HG03103 (cell line): ENCODE data around the gene PYROXD2.

Experiments used
- ATAC-seq: cut with Tn5 transposase; IDR thresholded peaks from one replicate; pipeline ENCODE4 v1.9.1; 2021; ENCODE audit warnings: low read depth; ENCODE audit not compliant: unreplicated experiment

Gene PYROXD2

DNA sequence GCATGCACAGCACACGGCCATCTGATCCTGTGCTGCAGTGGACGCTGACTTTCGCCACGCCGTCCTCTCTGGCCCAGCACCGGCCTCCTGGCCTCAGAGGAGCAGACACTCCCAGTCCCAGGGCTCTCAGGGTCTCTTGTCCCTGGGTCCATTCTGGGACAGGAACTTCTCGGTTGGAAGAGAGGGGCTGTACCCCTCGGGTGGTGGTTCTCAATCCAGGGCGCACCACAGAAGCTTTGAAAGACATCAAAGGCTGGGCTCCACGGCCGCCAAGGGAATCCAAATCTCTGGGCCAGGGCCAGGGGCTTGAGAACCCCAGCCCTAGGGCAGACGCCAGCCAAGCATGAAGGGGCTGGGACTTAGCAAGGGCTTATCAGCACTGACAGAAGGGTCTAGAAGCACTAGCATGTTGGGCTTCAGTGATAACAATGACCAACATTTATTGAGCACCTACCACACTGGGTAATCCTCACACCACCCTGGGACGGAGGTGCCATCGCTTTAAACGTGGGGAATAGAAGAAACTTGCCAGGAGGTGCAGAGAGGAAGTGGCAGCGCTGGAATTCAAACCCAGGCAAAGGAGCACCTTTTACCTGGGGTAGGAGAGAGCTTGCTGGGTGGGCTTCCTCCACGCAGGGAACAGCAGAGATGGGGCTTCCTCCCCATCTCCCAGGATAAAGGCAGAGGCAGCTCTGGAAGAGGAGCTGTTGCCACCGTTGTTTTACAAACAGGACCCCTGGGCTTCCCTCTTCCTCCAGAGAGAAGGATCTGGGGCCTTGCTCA, 1.8 kb upstream of the PYROXD2 start:
- no peak for ATAC-seq

DNA sequence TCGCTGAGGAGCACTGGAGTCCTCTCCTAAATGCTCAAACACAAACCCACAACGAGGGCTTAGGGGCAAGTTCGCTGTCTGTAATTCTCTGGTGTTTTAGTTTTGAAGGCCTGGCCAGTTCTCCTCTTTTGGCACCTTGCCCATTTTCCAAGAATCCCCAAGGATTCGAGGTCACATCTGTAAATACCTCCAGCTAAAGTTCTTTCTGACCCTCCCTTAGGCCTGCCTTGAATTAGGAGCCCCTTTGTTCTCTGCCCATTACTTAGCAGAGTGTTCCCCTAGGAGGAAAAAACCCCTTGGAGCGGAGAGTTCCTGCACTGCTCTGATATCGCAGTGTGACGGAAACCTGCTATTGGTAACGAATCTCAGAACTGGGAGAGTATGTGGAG, 743 bp upstream of the PYROXD2 start:
- ATAC-seq = no peak

DNA sequence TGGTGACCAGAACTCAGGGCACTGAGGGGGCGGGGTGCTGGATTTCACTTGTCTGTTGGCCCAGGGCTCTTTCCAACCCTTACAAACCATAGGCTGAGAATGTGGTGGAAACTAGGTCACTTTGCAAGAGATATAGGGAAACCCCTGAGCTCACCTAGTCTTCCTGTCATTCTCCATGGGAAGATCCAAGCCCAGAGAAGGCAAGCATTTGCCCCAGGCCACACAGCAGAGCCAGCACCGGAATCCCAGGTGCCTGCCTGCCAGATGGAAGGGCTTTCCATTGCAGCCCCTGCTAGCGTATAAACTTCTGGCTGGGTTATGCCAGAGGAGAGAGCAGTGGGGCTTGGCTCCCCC, 427 bp downstream of the PYROXD2 start:
- ATAC-seq = no peak

DNA sequence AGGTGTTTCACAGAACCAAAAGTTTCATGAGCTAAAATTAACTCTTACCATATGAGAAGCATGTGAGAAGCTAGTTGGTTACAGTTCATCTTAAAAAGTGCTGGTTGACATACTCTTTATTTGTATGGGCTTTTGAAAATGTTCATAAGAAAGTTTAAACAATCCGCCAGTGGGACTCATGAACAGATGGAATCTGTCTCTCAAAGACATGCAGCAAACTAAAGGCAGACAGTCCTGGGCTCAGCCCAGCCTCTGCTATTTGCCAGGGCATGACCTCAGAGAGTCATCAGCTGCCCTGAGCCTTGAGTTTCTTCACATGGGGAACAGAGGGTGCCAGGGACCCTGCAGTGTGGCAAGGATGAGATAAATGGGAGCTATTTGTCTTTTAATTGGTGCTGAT, 3.2 kb downstream of the PYROXD2 start:
- ATAC-seq = no peak

DNA sequence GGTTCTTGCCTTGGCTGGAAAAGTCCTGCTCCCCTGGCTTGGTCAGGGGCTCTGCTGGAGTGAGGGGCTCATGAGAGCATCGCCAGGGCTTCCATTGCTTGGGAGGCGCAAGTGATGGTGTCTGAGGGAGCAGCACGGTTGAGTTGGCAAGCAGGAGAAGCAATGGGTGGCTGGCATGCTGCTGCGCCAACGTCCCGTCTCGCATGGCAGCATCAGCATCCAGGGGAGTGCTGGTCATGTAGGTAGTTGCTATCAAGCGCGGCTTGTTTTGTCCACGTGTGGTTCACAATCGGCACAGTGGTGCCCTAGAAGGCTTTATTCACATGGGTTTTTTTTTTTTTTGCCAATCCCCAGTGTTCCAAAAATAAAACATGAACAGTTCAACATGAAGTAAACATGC, 3.8 kb downstream of the PYROXD2 start:
- ATAC-seq = no peak

DNA sequence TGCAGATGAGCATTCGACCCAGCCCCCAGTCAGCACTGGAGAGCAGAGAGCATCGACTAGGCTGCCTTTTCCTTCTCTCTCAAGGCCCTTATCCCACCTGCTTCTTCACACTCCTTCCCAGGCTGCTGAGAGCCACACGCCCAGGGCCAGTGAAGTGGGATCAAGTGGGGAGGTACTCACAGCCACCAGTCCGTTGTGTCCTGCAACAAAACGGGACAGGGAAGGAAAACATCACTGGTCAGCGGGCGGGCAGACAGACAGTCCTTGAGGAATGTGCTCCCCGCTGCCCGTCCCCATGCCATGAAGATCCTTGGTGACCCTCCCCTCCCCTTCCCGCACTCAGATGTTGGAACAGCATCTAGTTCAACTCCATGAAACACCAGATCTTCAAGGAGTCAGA, 4.2 kb downstream of the PYROXD2 start:
- ATAC-seq = no peak

DNA sequence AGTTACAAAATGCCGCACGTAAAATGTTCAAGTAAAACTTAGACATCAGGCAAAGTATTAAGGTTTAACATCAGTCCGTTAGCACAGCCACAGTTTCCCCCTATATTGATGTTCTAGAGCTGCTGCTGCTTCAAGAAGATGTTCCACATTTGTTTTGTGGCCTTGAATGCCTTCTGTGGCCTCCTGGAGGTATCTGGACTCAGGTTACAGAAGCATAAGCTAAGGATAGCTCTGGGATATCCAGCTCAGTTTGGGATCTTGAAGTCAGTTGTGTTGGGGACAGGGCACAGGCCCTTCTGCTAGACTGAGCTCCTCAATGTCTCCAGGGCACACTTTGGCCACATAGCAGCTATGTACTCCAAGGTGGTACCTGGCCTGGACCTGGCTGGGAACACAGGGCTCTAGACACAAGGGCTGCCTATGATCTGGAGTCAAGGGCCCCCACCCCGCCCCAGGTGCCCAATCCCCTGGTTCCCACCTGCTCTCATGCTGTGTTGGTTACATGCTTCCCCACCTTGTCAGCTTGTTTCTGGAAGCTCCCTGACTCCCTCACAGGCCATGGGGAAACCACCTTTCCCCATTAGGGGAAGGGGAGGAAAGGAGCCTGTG, 4.7 kb downstream of the PYROXD2 start:
- no peak for ATAC-seq

DNA sequence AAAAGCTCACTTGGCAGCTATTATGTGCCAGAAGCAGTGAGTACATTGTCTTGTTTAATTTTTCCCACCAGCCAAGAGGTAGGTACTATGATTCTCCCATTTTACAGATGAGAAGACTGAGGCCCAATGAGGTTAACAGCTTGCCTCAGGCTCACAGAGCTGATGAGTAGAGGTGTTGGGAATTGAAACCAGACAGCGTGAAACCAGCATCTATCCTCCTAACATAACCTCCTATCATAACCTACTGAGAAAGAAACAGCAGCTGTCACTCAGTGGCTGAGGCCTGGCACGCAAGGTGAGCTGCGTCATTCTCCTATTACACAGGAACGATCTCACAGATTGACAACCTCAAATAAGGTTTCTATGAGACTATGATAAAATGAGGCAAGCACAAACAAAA, 6.2 kb downstream of the PYROXD2 start:
- ATAC-seq = no peak

DNA sequence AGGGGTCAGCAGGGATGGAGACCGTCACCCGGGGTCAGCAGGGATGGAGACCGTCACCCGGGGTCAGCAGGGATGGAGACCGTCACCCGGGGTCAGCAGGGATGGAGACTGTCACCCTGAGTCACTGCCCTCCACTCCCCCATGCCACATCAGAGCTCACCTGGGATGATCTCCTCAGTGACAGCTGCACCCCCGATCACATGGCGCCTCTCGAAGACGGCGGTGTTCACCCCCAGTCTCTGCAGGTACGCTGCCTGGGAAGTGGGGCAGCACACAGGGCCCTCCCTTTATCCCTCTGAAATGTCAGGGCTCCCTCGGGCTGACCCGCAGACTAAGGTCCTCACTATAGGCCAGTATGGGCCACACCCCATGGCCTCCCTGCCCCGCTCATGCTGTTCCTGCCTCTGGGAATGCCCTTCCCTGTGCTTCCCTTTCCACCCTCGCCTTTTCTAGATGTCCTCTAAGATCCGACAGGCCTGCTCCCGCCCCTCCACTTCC, 7.2 kb downstream of the PYROXD2 start:
- ATAC-seq = no peak

DNA sequence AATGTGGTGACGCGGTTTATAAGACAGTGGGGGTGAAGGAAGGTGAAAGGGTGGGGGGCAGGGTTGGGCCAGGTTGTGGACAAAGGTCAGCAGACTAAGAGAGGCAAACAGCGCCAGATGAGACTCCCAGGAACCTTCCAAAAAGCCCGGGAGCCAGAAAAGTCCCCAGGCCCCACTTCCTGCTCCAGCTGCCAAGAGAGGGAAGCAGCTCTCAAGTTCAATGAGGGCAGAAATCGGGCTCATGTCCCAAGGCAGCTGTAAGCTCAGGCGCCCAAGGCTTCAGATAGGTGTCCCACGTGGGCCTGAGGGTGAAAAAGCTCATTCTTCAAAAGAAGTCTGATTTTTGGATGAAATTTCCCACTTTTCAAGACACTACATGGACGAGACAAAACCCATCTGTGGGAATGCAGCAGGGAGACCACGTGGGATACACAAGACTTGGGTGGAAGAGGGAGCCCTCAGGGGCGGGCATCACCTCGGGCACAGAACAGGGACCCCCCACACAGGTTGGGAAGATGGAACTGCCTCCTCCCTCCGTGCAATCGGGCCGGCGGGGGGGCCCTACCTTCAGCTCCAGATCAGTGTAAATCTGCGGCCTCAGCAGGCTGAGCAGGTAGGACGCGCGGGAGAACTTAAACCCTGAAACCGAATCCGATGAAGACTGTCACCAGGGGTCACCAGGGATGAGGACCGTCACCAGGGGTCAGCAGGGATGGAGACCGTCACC, 7.8 kb downstream of the PYROXD2 start:
- ATAC-seq = no peak

DNA sequence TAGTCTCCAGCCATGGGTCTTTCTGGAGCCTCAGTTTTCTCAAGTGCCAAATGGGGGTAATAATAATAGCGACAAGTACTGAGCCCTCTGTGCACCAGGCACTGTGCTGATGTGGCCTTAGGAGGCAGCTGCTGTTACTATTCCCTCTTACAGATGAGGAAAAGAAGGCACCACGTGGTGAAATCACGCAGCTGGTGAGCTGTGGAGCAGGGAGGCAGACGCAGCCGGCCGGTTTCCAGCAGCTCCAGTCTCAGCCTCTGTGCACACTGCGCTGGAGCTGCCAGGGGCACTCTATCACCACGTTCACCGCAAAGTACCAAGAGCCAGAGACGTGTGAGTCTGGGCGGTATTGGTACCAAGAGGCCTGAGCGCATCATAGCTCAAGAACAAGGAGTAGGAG, 9.6 kb downstream of the PYROXD2 start:
- ATAC-seq = no peak

DNA sequence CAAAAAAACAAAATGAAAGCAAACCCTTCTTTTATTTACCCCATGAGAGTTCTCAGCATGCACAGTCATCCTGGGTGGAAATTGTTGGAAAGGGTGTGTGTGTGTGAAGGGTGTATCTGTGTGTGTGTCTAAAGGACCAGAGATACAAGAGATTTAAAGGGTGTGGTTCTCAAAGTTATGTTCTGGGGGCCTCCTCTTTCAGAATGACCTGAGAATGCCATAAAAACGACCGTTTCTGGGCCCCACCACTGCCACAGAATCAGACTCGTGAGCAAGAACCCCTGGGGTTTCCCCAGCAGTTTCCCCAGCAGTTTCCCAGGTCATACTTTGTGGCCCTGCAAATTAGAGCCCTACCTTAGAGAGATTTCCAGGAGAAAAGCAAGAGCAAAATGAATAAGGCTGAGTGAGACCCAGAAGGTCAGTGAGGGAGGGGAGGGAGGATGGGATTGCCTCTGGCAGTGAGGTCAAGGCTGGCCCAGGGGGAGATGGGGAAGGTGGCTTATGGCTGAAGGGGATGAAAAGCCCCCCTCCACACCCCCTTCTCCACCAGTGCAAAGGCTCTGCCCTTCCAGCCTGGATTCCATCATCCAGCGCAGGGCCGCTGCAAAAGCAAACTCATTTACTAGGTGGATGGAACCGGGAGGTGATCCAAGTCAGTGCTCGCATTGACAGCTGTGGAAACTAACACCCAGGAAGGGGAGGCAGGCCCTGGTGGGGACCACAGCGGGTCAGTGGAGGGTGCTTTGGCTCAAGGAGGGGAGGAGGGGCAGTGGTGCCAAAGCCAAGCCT, 10.2 kb downstream of the PYROXD2 start:
- ATAC-seq = no peak

DNA sequence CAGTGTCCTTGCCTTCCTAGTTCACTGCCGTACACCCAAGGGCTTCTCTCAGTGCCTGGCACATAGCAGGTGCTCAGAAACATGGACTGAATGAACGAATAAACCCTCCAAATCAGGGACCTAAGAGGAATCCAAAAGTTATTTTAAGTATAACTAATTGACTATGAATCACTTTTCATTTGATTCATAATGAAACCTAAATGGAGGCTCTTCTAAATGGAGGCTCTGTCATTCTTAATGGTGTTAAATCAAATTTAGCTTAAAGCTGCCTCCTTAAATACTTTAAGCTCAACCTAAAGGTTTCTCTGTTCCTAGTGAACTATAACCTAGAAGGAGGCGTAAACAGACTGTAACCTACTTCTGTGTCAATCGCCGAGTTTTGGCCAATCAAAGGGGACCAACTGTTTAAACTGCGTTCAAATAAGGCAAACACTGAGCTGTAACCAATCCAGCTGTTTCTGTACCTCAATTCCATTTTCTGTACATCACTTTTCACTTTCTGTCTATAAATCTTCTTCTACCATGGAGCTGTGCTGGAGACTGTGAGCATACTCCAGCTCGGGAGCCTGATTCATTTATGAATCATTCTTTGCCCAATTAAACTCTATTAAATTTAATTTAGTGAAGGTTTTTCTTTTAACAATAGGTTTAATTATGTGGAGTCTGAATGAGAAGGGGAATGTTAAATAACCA, 11.0 kb downstream of the PYROXD2 start:
- ATAC-seq = no peak

DNA sequence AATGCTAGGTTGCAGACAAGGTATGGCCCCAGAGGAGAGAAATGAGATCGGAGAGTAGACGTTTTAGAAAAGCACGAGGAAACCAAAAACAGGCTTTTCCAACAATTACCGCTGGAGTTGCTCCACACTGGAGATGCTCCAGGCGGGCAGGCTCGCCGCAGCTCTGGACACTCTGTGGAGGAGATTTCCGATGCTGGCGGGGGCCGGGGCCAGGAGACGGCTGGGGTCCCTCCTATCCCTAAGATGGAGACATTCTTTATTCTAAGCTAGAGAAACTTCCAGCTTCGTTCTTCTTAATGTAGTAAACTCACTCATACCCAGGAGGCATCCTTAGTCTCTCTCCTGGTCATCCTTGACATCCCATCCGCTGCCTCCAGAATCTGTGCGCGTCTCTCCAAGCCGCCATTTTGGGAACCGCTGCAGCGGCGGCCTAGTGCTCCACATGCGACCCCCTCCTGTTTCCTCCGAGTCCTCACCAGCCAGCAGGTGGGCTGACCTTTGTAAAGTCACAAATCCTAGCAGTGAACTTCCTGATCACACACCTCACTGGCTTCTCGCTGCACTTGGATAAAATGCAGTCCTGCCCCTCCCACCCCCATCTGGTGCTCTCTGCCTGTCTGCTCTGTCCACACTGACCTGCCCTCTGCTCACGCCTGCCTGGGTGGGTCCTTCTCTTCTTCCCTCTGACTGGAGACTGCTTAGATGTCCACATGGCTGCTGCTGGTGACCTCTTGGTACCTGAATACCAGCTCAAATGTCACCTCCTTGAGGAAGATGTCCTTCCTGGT, 11.9 kb downstream of the PYROXD2 start:
- ATAC-seq = no peak

DNA sequence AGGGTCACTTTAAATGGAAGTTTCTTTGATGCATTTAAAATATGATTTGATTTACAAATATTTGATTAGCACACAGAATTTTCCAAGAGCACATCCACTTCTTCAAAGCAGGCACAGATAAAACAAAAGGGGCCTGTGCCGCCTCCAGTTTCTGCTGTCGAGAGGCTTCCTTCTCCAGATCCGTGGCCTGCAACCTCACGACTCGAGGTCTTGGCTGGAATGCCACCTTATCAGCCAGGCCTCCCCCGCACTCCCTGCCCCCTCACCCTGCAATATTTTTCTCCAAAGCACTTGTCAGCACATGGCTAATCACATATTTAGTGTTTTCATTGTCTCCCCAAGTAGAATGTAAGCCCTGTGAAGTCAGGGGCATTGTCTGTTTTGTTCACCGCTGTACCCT, 12.5 kb downstream of the PYROXD2 start:
- no peak for ATAC-seq

DNA sequence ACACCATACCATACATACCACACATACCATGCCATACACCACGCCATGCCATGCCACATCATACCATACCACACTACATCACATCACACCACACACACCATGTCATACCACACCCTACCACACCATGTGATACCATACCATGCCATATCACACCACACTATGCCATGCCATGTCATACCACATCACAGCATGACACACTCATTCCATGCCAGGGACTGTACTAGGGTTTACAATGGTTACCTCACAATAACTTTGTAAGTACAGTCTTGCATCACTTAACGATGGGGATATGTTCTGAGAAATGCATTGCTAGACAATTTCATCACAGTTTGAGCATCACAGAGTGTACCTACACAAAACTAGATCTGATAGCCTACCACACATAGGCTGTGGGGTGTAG, 14.5 kb downstream of the PYROXD2 start:
- ATAC-seq = no peak

DNA sequence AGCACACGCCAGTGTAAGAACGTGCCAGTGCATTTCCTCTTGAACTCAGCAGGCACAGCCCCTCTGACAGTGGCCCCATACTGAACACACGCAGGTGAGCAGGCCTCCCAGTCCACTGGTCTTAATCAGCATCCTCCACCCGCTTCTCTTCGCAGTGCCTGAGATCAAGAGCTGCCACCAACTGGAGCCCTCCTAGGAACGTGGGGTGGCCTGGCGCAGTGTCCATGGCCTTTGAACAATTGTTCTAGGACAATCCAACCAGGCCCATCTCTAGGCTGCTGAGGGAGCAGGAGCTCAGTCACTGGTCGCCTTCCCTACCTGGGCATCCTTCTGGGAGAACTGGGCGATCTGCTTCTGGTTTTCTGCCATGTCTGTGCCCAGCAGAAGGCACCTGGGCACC, 15.2 kb downstream of the PYROXD2 start:
- no peak for ATAC-seq

DNA sequence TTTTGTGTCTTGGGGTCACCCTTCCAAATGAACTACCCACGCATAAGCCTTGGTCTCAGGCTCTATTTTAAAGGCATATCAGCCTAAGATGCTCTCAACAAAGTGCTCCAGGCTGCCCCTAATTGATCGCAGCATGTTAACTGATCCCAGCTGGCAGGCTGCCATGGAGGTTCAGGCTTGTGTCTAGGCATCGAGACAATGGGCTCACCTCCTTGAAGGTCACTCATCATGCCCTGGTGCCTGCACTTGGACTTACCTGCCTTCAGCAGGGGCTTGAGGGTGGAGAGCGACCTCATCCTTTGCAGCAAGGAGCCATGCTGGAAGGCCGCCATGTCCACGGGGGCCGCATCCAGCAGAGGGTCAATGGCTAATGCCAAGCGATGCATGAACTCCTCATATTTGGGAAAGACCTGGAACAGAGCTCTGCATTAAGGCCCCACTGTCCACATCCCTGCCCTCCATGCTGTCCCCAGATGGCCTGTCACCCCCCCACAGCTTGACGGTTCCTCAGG, 17.8 kb downstream of the PYROXD2 start:
- no peak for ATAC-seq
